NCI-H82 treated with DMSO at 0.1 percent for 48 hours (cell line): Measurements from ENCODE around the gene NAGPA.

ENCODE experiments used
- DNase-seq: peaks from one replicate; lab custom pipeline; 2025; ENCODE audit not compliant: unreplicated experiment; lab: John Stamatoyannopoulos, UW

Gene NAGPA

GRCh38 chr16:5006348-5007193, 27.2 kb downstream of the NAGPA start:
- no peak for DNase-seq

- DNase-seq, result no peak
Measured at GRCh38 chr16:5005916-5006315, 27.8 kb downstream of the NAGPA start.

- no peak for DNase-seq
Measured at GRCh38 chr16:5004311-5004710, 29.4 kb downstream of the NAGPA start.

- DNase-seq, result no peak
Measured at GRCh38 chr16:5003828-5004227, 29.9 kb downstream of the NAGPA start.

GRCh38 chr16:5003211-5003610, 30.5 kb downstream of the NAGPA start:
- DNase-seq, result no peak

- no peak for DNase-seq
Measured at GRCh38 chr16:5002699-5003143, 31.0 kb downstream of the NAGPA start.

- no peak for DNase-seq
Measured at GRCh38 chr16:5001986-5002385, 31.7 kb downstream of the NAGPA start.

- DNase-seq, result no peak
Measured at GRCh38 chr16:5001571-5001970, 32.2 kb downstream of the NAGPA start.

GRCh38 chr16:5000573-5001001, 33.1 kb downstream of the NAGPA start:
- no peak for DNase-seq

- DNase-seq, result no peak
Measured at GRCh38 chr16:4994719-4995434, 38.9 kb downstream of the NAGPA start.

GRCh38 chr16:4991754-4992153, 42.0 kb downstream of the NAGPA start:
- no peak for DNase-seq

- DNase-seq, result no peak
Measured at GRCh38 chr16:4990415-4990814, 43.3 kb downstream of the NAGPA start.

- no peak for DNase-seq
Measured at GRCh38 chr16:4989391-4990006, 44.2 kb downstream of the NAGPA start.

GRCh38 chr16:4988647-4989046, 45.1 kb downstream of the NAGPA start:
- DNase-seq, result no peak

GRCh38 chr16:4987580-4988374, 46.0 kb downstream of the NAGPA start:
- no peak for DNase-seq

GRCh38 chr16:4987250-4987579, 46.5 kb downstream of the NAGPA start:
- DNase-seq, result no peak

GRCh38 chr16:4984174-4984990, 49.4 kb downstream of the NAGPA start:
- no peak for DNase-seq

GRCh38 chr16:4982056-4982867, 51.5 kb downstream of the NAGPA start:
- no peak for DNase-seq

GRCh38 chr16:4981473-4981872, 52.3 kb downstream of the NAGPA start:
- no peak for DNase-seq
